Hepatocyte (in vitro differentiated cells): ENCODE measurements around the gene TRIM14.

Source experiments
- EZH2 ChIP-seq: fragments of 200-600 bp; sonication (generic); IDR thresholded peaks from 2 replicates; pipeline ENCODE4 v1.6.1; 2016; ENCODE audit warnings: antibody characterized with exemption, mild to moderate bottlenecking, borderline replicate concordance
- TF ChIP-seq, protein P1 (sequence below): fragments of 200-600 bp; sonication (generic); IDR thresholded peaks from 2 replicates; pipeline ENCODE4 v1.5.1; 2016; ENCODE audit warnings: antibody characterized with exemption, mild to moderate bottlenecking; ENCODE audit not compliant: poor library complexity

- TF ChIP-seq, protein P1, sequence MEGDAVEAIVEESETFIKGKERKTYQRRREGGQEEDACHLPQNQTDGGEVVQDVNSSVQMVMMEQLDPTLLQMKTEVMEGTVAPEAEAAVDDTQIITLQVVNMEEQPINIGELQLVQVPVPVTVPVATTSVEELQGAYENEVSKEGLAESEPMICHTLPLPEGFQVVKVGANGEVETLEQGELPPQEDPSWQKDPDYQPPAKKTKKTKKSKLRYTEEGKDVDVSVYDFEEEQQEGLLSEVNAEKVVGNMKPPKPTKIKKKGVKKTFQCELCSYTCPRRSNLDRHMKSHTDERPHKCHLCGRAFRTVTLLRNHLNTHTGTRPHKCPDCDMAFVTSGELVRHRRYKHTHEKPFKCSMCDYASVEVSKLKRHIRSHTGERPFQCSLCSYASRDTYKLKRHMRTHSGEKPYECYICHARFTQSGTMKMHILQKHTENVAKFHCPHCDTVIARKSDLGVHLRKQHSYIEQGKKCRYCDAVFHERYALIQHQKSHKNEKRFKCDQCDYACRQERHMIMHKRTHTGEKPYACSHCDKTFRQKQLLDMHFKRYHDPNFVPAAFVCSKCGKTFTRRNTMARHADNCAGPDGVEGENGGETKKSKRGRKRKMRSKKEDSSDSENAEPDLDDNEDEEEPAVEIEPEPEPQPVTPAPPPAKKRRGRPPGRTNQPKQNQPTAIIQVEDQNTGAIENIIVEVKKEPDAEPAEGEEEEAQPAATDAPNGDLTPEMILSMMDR, result no peak
- TF ChIP-seq EZH2, result no peak
Observed at GRCh38 chr9:98095401-98095800, 23.6 kb downstream of the TRIM14 start.
